H1 (cell line): ENCODE data around the gene ZBTB7B. TPM values are rescaled to one million over a fixed set of nuclear protein-coding genes. Genes with fewer than 3 reads are reported as not detected.

Experiments
- CTCF ChIA-PET: fragments of 300-600 bp; sonication (Branson Sonifier 250); formaldehyde crosslinking; loops from one replicate; lab custom pipeline; 2021; ENCODE audit not compliant: partially characterized antibody; lab: Charles Lee
- POLR2A ChIA-PET: fragments of 300-600 bp; sonication (Branson Sonifier 250); formaldehyde crosslinking; loops from one replicate; lab custom pipeline; 2021; ENCODE audit warnings: inconsistent platforms; ENCODE audit not compliant: partially characterized antibody; lab: Charles Lee
- DNase-seq, 2 experiments: peaks; one replicate each; pipeline versions ENCODE4 v3.0.0 to v3.0.0-alpha.2; 2010 to 2022; ENCODE audit warnings: low spot score in 2 of 2, low read depth in 1 of 2, mixed read lengths in 1 of 2
- FAIRE-seq: peaks from 2 replicates; lab custom pipeline; 2011; peaks lifted over from hg19 to GRCh38; lab: Jason Lieb, UNC
- H2AFZ ChIP-seq: 2 replicates; pipeline ENCODE4 v1.8.1; 2012; ENCODE audit warnings: low read length, inconsistent platforms
- H2AK5ac ChIP-seq: 2 replicates; pipeline ENCODE4 v1.6.1; 2013; ENCODE audit warnings: low read depth, low read length
- H2BK120ac ChIP-seq: replicated peaks from 2 replicates; pipeline ENCODE3; 2013; ENCODE audit warnings: low read depth, low read length, inconsistent platforms
- H2BK12ac ChIP-seq: 2 replicates; pipeline ENCODE4 v1.6.1; 2013; ENCODE audit warnings: low read depth, low read length
- H2BK15ac ChIP-seq: 2 replicates; pipeline ENCODE4 v1.6.1; 2013; ENCODE audit warnings: low read length
- H2BK20ac ChIP-seq: 2 replicates; pipeline ENCODE4 v1.6.1; 2013; ENCODE audit warnings: low read length
- H2BK5ac ChIP-seq: 2 replicates; pipeline ENCODE4 v1.6.1; 2013; ENCODE audit warnings: low read depth, low read length
- H3K14ac ChIP-seq: 2 replicates; pipeline ENCODE4 v1.6.1; 2013; ENCODE audit warnings: inconsistent platforms; ENCODE audit not compliant: insufficient read length
- H3K18ac ChIP-seq: 2 replicates; pipeline ENCODE4 v1.6.1; 2013; ENCODE audit warnings: low read length; ENCODE audit errors: extremely low read depth
- H3K23ac ChIP-seq: 2 replicates; pipeline ENCODE4 v1.6.1; 2013; ENCODE audit warnings: inconsistent platforms; ENCODE audit not compliant: insufficient read length
- H3K23me2 ChIP-seq: 2 replicates; pipeline ENCODE4 v1.6.1; 2013; ENCODE audit warnings: low read depth, low read length
- H3K27ac ChIP-seq: 2 replicates; pipeline ENCODE4 v1.6.1; 2011; ENCODE audit warnings: low read depth, low read length, inconsistent platforms
- H3K27me3 ChIP-seq, 4 experiments: replicated peaks in 1 of 4; 1 replicate in 1 of 4; 2 replicates in 3 of 4; pipeline versions ENCODE4 v1.6.1 to v1.8.1; 2011 to 2013; ENCODE audit warnings: low read length in 3 of 4, mild to moderate bottlenecking in 3 of 4, inconsistent platforms in 2 of 4, mixed read lengths in 2 of 4, moderate library complexity in 1 of 4; ENCODE audit not compliant: control insufficient read depth in 3 of 4, insufficient read depth in 3 of 4; ENCODE audit errors: extremely low read depth in 1 of 4
- H3K36me3 ChIP-seq, 4 experiments: 2 replicates each; pipeline versions ENCODE4 v1.6.1 to v1.8.1; 2011 to 2013; ENCODE audit warnings: mild to moderate bottlenecking in 4 of 4, low read length in 3 of 4, moderate library complexity in 2 of 4, control low read depth in 1 of 4, inconsistent platforms in 1 of 4; ENCODE audit not compliant: insufficient read depth in 4 of 4, control insufficient read depth in 2 of 4
- H3K4ac ChIP-seq: replicated peaks from 2 replicates; pipeline ENCODE3; 2013; ENCODE audit warnings: low read length, low read depth, mixed read lengths, inconsistent platforms; ENCODE audit not compliant: insufficient read length
- H3K4me1 ChIP-seq, 4 experiments: replicated peaks in 1 of 4; 1 replicate in 1 of 4; 2 replicates in 3 of 4; pipeline versions ENCODE4 v1.6.1 to v1.8.1; 2011 to 2013; ENCODE audit warnings: low read length in 3 of 4, inconsistent platforms in 2 of 4, mixed read lengths in 1 of 4; ENCODE audit not compliant: insufficient read depth in 4 of 4, control insufficient read depth in 3 of 4
- H3K4me2 ChIP-seq, 2 experiments: 2 replicates each; pipeline versions ENCODE4 v1.6.1 to v1.8.1; 2011 to 2013; ENCODE audit warnings: low read depth in 2 of 2, low read length in 2 of 2, control low read depth in 1 of 2, inconsistent platforms in 1 of 2, mild to moderate bottlenecking in 1 of 2; ENCODE audit not compliant: insufficient read depth in 1 of 2
- H3K4me3 ChIP-seq, 4 experiments: fragments of 200-600, 300-600 bp in 1 of 4; sonication (generic), shearing (Covaris generic), sonication (Bioruptor Twin) in 1 of 4; 2 replicates each; pipeline versions ENCODE4 v1.5.1 to v1.8.1; 2011 to 2016; ENCODE audit warnings: low read length in 4 of 4, low read depth in 3 of 4, control low read depth in 2 of 4, inconsistent platforms in 2 of 4, mild to moderate bottlenecking in 2 of 4, mixed read lengths in 1 of 4, moderate library complexity in 1 of 4; ENCODE audit not compliant: insufficient read depth in 2 of 4; ENCODE audit errors: extremely low read depth in 1 of 4
- H3K56ac ChIP-seq: replicated peaks from 2 replicates; pipeline ENCODE3; 2013; ENCODE audit warnings: low read depth, mild to moderate bottlenecking, mixed read lengths, low read length, inconsistent platforms; ENCODE audit not compliant: insufficient read length
- H3K79me1 ChIP-seq: 2 replicates; pipeline ENCODE4 v1.6.1; 2013; ENCODE audit warnings: low read depth, low read length, control low read depth
- H3K79me2 ChIP-seq, 2 experiments: 2 replicates each; pipeline versions ENCODE4 v1.6.1 to v1.8.1; 2012 to 2013; ENCODE audit warnings: low read length in 2 of 2, mild to moderate bottlenecking in 2 of 2, inconsistent platforms in 1 of 2; ENCODE audit not compliant: insufficient read depth in 2 of 2, control insufficient read depth in 1 of 2
- H3K9ac ChIP-seq, 4 experiments: replicated peaks in 1 of 4; 1 replicate in 1 of 4; 2 replicates in 3 of 4; pipeline versions ENCODE4 v1.6.1 to v1.8.1; 2011 to 2013; ENCODE audit warnings: low read depth in 3 of 4, low read length in 3 of 4, control low read depth in 2 of 4, mild to moderate bottlenecking in 2 of 4, moderate library complexity in 2 of 4, inconsistent platforms in 1 of 4; ENCODE audit errors: extremely low read depth in 1 of 4
- H3K9me3 ChIP-seq, 2 experiments: 2 replicates each; pipeline versions ENCODE4 v1.6.1 to v1.8.1; 2012 to 2013; ENCODE audit warnings: mild to moderate bottlenecking in 2 of 2, moderate library complexity in 2 of 2, control low read depth in 1 of 2, inconsistent platforms in 1 of 2, low read depth in 1 of 2, low read length in 1 of 2, mixed read lengths in 1 of 2; ENCODE audit not compliant: insufficient read depth in 2 of 2
- H4K20me1 ChIP-seq, 2 experiments: replicated peaks in 1 of 2; 2 replicates each; pipeline versions ENCODE3 to v1.8.1; 2011 to 2013; ENCODE audit warnings: inconsistent platforms in 2 of 2, low read length in 2 of 2, mild to moderate bottlenecking in 1 of 2; ENCODE audit not compliant: insufficient read depth in 2 of 2, control insufficient read depth in 1 of 2
- H4K5ac ChIP-seq: 2 replicates; pipeline ENCODE4 v1.6.1; 2013; ENCODE audit warnings: low read length, low read depth, mixed read lengths, inconsistent platforms; ENCODE audit not compliant: insufficient read length
- H4K8ac ChIP-seq: 2 replicates; pipeline ENCODE4 v1.8.0; 2013; ENCODE audit warnings: mild to moderate bottlenecking, moderate library complexity, low read length, inconsistent platforms; ENCODE audit not compliant: insufficient read depth; ENCODE audit errors: extremely low read depth
- H4K91ac ChIP-seq: replicated peaks from 2 replicates; pipeline ENCODE3; 2013; ENCODE audit warnings: low read length, mixed read lengths, inconsistent platforms; ENCODE audit not compliant: insufficient read length
- CBX8 ChIP-seq: fragments of 300-800, 300-1000 bp; sonication (generic); IDR thresholded peaks from 2 replicates; pipeline ENCODE4 v1.7.1; 2016; ENCODE audit warnings: low read depth, low read length, borderline replicate concordance
- CHD2 ChIP-seq: IDR thresholded peaks from 2 replicates; pipeline ENCODE4 v1.6.1; 2012; ENCODE audit warnings: low read length, improper control_type of control experiment
- EP300 ChIP-seq, 2 experiments: IDR thresholded peaks; 1 replicate in 1 of 2; 2 replicates in 1 of 2; pipeline ENCODE4 v1.6.1; 2011 to 2012; ENCODE audit warnings: low read depth in 2 of 2, low read length in 2 of 2, mild to moderate bottlenecking in 2 of 2, borderline replicate concordance in 1 of 2, inconsistent platforms in 1 of 2, moderate library complexity in 1 of 2
- GTF2F1 ChIP-seq: IDR thresholded peaks from 2 replicates; pipeline ENCODE4 v1.6.1; 2012; ENCODE audit warnings: low read depth, low read length, improper control_type of control experiment, borderline replicate concordance
- HDAC6 ChIP-seq: IDR thresholded peaks from one replicate; pipeline ENCODE4 v1.7.1; 2012; ENCODE audit warnings: low read depth, mild to moderate bottlenecking, inconsistent platforms, low read length, moderate library complexity
- SIRT6 ChIP-seq: IDR thresholded peaks from one replicate; pipeline ENCODE4 v1.7.1; 2012; ENCODE audit warnings: low read length, inconsistent platforms
- WGBS, 2 experiments: shearing (Covaris generic) in 1 of 2; methylation state at CpG; one replicate each; pipeline versions ENCODE4 v1.1.6 to v1.1.7; 2013 to 2015; ENCODE audit warnings: low lambda C conversion rate in 2 of 2, mixed read lengths in 2 of 2, inconsistent platforms in 1 of 2, low coverage in 1 of 2, missing lambda C conversion rate in 1 of 2; ENCODE audit not compliant: insufficient replicate concordance in 2 of 2, insufficient coverage in 1 of 2, insufficient read length in 1 of 2; ENCODE audit errors: extremely low coverage in 1 of 2, missing lambda C conversion rate in 1 of 2; 5-methylcytosine and 5-hydroxymethylcytosine counted together
- polyA plus RNA-seq, 7 experiments: library from polyadenylated mRNA; depleted of rRNA in 3 of 7; stranded (reverse) in 5 of 7; unstranded in 2 of 7; fragments of >200 nt in 5 of 7; fragments of 200-250 nt in 2 of 7; gene quantifications; 1 replicate in 5 of 7; 2 replicates in 1 of 7; 4 replicates in 1 of 7; pipeline versions ENCODE4 v1.2.1 to v1.2.3, GENCODE V29; 2011 to 2013; ENCODE audit warnings: missing spikeins in 2 of 7, mixed read lengths in 2 of 7
- total RNA-seq: library from RNA; stranded (reverse); fragmentation: NEBNext Ultra II Directional; extraction: Animal tissue kit (Norgen Biotek cat#: 25700); gene quantifications from 2 replicates; pipeline ENCODE4 v1.2.1, GENCODE V29; 2021

The ZBTB7B gene
- total and polyA plus RNA-seq, 2 of the 8 experiments (the other 6 are each of a cell fraction or from before 2014, with no cell fraction given), result 24.5 to 36.9 TPM

- TF ChIP-seq CHD2 (no peak), SIRT6 (no peak), CBX8 (no peak), GTF2F1 (no peak), EP300 (IDR thresholded peaks at IDR 0.05; ENCODE audit: borderline replicate concordance in 1 of 2, low read depth in 2 of 2, low read length in 2 of 2) (no peak), HDAC6 (no peak)
- H3K56ac ChIP-seq, result no peak overlapping the region
- ChIA-PET POLR2A (interaction anchor here (1.8 to 42.8 kb wide), 3 partner anchors 7 to 22 kb away, joined by 7 to 662 read pairs (median 662); partner anchors contain the start of genes CKS1B, FLAD1, LENEP and PBXIP1), CTCF (interaction anchor here (0.8 to 8.2 kb wide), 6 partner anchors 10 to 119 kb away, joined by 3 to 113 read pairs (median 3); partner anchors contain the start of genes FLAD1, LENEP and PBXIP1)
- H3K9ac ChIP-seq, result no peak overlapping the region
- H3K4me2 ChIP-seq, result no peak overlapping the region
- H3K23me2 ChIP-seq, result peaks cover 11% of the 10 kb centered on the region; the same call in 1 of the 2 replicates
- H3K36me3 ChIP-seq, result peaks cover 20 to 51% (median 43%) of the 10 kb centered on the region in 4 experiments
- H4K5ac ChIP-seq, result no peak overlapping the region
- H3K14ac ChIP-seq, result no peak overlapping the region
- 90% methylated on average over 6 of the region's 7 CpGs; no CpG with 5 or more reads in 1 of the 2 experiments for WGBS, 2 experiments
- H3K9me3 ChIP-seq, result no peaks in the 10 kb centered on the region
- no peak overlapping the region for H3K23ac ChIP-seq
- H3K27ac ChIP-seq, result no peak overlapping the region
- H2BK12ac ChIP-seq, result no peak overlapping the region
- no peak overlapping the region for H2BK20ac ChIP-seq
- peaks cover 14% of the 10 kb centered on the region for H3K79me1 ChIP-seq
- no peak overlapping the region for H2BK5ac ChIP-seq
- H4K91ac ChIP-seq, result no peak overlapping the region
- no peaks in the 10 kb centered on the region for H3K27me3 ChIP-seq
- no peak for DNase-seq
- no peak overlapping the region for H3K4ac ChIP-seq
- no peak overlapping the region for H3K4me3 ChIP-seq
- H3K4me1 ChIP-seq, result peaks cover 0 to 13% (median 7%) of the 10 kb centered on the region in 4 experiments; a peak in 6 of 7 replicates
- no peak overlapping the region for H2BK120ac ChIP-seq
- H2AK5ac ChIP-seq, result no peak overlapping the region
- no peak overlapping the region for H2BK15ac ChIP-seq
- H3K79me2 ChIP-seq, result peaks cover 6 to 38% of the 10 kb centered on the region in 2 experiments; a peak in 3 of 4 replicates
- no peak overlapping the region for H2AFZ ChIP-seq
- H3K18ac ChIP-seq, result no peak overlapping the region
- H4K20me1 ChIP-seq, result peaks cover 9 to 13% of the 10 kb centered on the region in 2 experiments
- H4K8ac ChIP-seq, result no peak overlapping the region
- no peak for FAIRE-seq
These were observed 36.5 kb upstream of the ZBTB7B start for GRCh38 chr1:154966111-154966510.
